Measurements from ENCODE around the gene TFPT. TPM values are rescaled to one million over a fixed set of nuclear protein-coding genes. Genes with fewer than 3 reads are reported as not detected.

Gene TFPT
- total RNA-seq, 2 donors from 2014 or later: 30.7 to 52.0 TPM

DNA sequence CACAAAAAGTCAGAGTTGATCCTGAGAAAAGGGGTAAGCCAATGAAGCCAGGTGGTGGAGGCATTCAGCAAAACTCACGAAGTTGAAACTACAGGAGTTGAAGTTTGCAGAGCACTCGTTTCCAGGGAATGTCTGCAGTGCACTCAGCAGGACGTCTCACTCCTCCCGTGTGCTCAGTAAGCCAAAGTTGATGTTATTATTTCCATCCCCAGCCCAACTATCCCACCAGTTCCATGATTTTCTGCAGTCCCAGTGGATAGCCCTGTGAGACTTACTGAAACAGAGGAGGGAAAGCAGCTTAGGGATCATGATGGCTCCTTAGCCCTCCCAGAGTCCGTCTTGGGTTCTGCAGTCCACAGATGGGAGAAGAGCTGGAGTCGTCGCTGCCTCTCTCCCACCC lies 34.4 kb downstream of the TFPT start, which contains the start of gene TARM1:
Gene TARM1 (minus strand): TSS at position 334 of the 400 bp plus-strand sequence. CDS start 25 bp downstream, at position 309.
- no peak for DNase-seq (ENCODE audit: low spot score)
- H3K4me1 ChIP-seq (replicated peaks): no peaks in the 10 kb centered on the region
- no peak for TF ChIP-seq POLR2AphosphoS5 (IDR thresholded peaks at IDR 0.05)
- no peak for TF ChIP-seq CTCF (IDR thresholded peaks at IDR 0.05)
- TF ChIP-seq POLR2A (IDR thresholded peaks at IDR 0.05): no peak
- H3K4me3 ChIP-seq: no peak within 1 kb of the TSS
- H3K36me3 ChIP-seq: no peaks in the 10 kb centered on the region
- intact Hi-C loops (cut with DNase I): no loop called here
- H3K27ac ChIP-seq: no peak within 1 kb of the TSS
- H3K27me3 ChIP-seq (replicated peaks; ENCODE audit: insufficient read depth): no peaks in the 10 kb centered on the region
- WGBS: 83% methylated on average over 7 of the region's 7 CpGs
- H3K9me3 ChIP-seq: no peaks in the 10 kb centered on the region

GRCh38 chr19:54077334-54077733 lies 38.1 kb downstream of the TFPT start:
- Histone ChIP-seq H3K4me3 (no peak overlapping the region), H3K4me1 (replicated peaks) (no peaks in the 10 kb centered on the region), H3K9me3 (no peaks in the 10 kb centered on the region), H3K27ac (no peak overlapping the region), H3K36me3 (no peaks in the 10 kb centered on the region), H3K27me3 (replicated peaks; ENCODE audit: insufficient read depth) (no peaks in the 10 kb centered on the region)
- intact Hi-C loops (cut with DNase I): no loop called here
- no peak for TF ChIP-seq CTCF (IDR thresholded peaks at IDR 0.05)
- WGBS: 83% methylated on average over 5 of the region's 5 CpGs
- no peak for DNase-seq (ENCODE audit: low spot score)

DNA sequence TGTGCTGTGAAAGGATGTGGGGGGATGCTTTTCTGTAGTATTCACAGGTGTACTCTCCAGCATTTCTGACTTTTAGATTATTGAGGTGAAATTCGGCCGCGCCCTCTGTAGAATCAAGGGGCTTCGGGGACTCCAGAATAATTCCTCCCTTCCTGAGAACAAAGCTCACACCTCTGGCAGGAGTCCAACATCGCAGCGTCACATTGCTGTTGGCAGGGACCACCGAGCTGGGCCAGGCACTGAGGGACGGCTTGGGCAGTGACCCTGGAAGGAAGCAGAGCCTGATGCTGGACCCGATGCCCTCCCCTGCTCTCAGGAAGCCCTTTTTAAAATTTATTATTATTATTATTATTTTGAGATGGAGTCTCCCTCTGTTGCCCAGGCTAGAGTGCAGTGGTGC lies 40.6 kb downstream of the TFPT start:
- TF ChIP-seq CTCF (IDR thresholded peaks at IDR 0.05) (no peak), POLR2AphosphoS5 (IDR thresholded peaks at IDR 0.05) (no peak), POLR2A (IDR thresholded peaks at IDR 0.05) (no peak)
- no peaks in the 10 kb centered on the region for H3K27me3 ChIP-seq (replicated peaks; ENCODE audit: insufficient read depth)
- 67% methylated on average over 9 of the region's 9 CpGs for WGBS
- intact Hi-C loops (cut with DNase I): no loop called here
- H3K4me3 ChIP-seq: no peak overlapping the region
- H3K9me3 ChIP-seq: no peaks in the 10 kb centered on the region
- DNase-seq (ENCODE audit: low spot score): no peak
- no peaks in the 10 kb centered on the region for H3K36me3 ChIP-seq
- no peaks in the 10 kb centered on the region for H3K4me1 ChIP-seq (replicated peaks)
- no peak overlapping the region for H3K27ac ChIP-seq

DNA sequence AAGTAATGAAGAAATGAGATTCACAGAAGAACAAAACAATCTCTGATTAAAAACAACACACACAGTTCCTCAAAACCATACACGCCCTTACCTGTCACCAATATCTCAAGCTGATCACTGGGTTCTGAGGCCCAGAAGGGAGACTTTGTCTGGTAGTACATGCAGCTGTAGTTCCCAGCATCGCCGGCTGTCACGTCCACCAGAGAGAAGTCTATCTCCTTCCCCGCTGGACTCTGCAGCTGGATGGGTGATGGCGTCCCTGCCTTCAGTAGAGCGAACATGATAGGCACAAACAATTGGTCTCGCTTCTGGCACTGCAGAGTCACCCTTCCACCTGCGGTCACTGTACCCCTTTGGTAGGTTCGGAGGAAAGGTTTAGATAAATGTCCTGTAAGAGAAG lies 41.6 kb downstream of the TFPT start:
- Histone ChIP-seq H3K4me3 (no peak overlapping the region), H3K36me3 (no peaks in the 10 kb centered on the region), H3K27ac (no peak overlapping the region), H3K9me3 (no peaks in the 10 kb centered on the region), H3K27me3 (replicated peaks; ENCODE audit: insufficient read depth) (no peaks in the 10 kb centered on the region), H3K4me1 (replicated peaks) (no peaks in the 10 kb centered on the region)
- TF ChIP-seq POLR2AphosphoS5 (IDR thresholded peaks at IDR 0.05) (no peak), POLR2A (IDR thresholded peaks at IDR 0.05) (no peak), CTCF (IDR thresholded peaks at IDR 0.05) (no peak)
- intact Hi-C loops (cut with DNase I): no loop called here
- WGBS: 90% methylated on average over 10 of the region's 10 CpGs
- no peak for DNase-seq (ENCODE audit: low spot score)

DNA sequence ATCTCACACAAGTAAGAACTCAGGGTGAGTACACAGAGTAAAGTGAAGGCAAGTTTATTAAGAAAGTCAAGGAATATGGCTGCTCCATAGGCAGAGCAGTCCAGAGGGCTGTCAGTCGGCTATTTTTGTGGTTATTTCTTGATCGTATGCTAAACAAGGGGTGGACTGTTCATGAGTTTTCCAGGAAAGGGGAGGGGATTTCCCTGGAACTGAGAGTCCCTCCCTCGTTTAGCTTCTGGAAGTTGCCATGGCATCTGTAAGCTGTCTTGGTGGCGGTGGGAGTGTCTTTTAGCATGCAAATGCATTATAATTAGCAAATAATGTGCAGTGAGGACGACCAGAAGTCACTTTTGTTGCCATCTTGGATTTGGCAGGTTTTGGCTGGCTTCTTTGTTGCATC lies 46.0 kb downstream of the TFPT start:
- Histone ChIP-seq H3K9me3 (no peaks in the 10 kb centered on the region), H3K36me3 (no peaks in the 10 kb centered on the region), H3K4me1 (replicated peaks) (no peaks in the 10 kb centered on the region), H3K4me3 (no peak overlapping the region), H3K27ac (no peak overlapping the region), H3K27me3 (replicated peaks; ENCODE audit: insufficient read depth) (no peaks in the 10 kb centered on the region)
- 61% methylated on average over 5 of the region's 5 CpGs for WGBS
- intact Hi-C loops (cut with DNase I): no loop called here
- no peak for TF ChIP-seq POLR2A (IDR thresholded peaks at IDR 0.05)
- TF ChIP-seq CTCF (IDR thresholded peaks at IDR 0.05): no peak
- no peak for TF ChIP-seq POLR2AphosphoS5 (IDR thresholded peaks at IDR 0.05)
- DNase-seq (ENCODE audit: low spot score): no peak
